Spleen (tissue), 11 donors: ENCODE results near the gene CASTOR2. TPM values are rescaled to one million over a fixed set of nuclear protein-coding genes. Genes with fewer than 3 reads are reported as not detected.

Experiments
- DNase-seq: peaks from one replicate; pipeline ENCODE4 v3.0.0-alpha.2; 2020
- H3K27ac ChIP-seq, 8 donors: fragments of 200-600 bp; sonication (generic) in 7 of 8; 1 replicate in 4 of 8; 2 replicates in 4 of 8; pipeline versions ENCODE4 v1.5.0 to v1.8.0; 2016 to 2021; ENCODE audit warnings: inconsistent platforms in 4 of 8, mild to moderate bottlenecking in 4 of 8, moderate library complexity in 1 of 8
- H3K27me3 ChIP-seq, 7 donors: fragments of 200-600 bp; sonication (generic) in 6 of 7; replicated peaks in 1 of 7; 1 replicate in 4 of 7; 2 replicates in 3 of 7; pipeline versions ENCODE4 v1.5.0 to v1.8.0; 2016 to 2021; ENCODE audit warnings: inconsistent platforms in 3 of 7, mild to moderate bottlenecking in 1 of 7
- H3K36me3 ChIP-seq, 6 donors: fragments of 200-600 bp; sonication (generic) in 5 of 6; 1 replicate in 4 of 6; 2 replicates in 2 of 6; pipeline versions ENCODE4 v1.5.0 to v1.8.0; 2016 to 2021; ENCODE audit warnings: inconsistent platforms in 2 of 6
- H3K4me1 ChIP-seq, 6 donors: fragments of 200-600 bp; sonication (generic) in 5 of 6; 1 replicate in 3 of 6; 2 replicates in 3 of 6; pipeline versions ENCODE4 v1.5.0 to v1.8.0; 2016 to 2021; ENCODE audit warnings: inconsistent platforms in 3 of 6
- H3K4me3 ChIP-seq, 8 donors: fragments of 200-600 bp; sonication (generic) in 7 of 8; 1 replicate in 4 of 8; 2 replicates in 4 of 8; pipeline versions ENCODE4 v1.5.0 to v1.8.0; 2016 to 2021; ENCODE audit warnings: inconsistent platforms in 4 of 8, mild to moderate bottlenecking in 4 of 8, moderate library complexity in 2 of 8
- H3K9me3 ChIP-seq, 8 donors: fragments of 200-600 bp; sonication (generic) in 7 of 8; 1 replicate in 4 of 8; 2 replicates in 4 of 8; pipeline versions ENCODE4 v1.5.0 to v1.8.0; 2016 to 2021; ENCODE audit warnings: inconsistent platforms in 4 of 8
- CTCF ChIP-seq, 11 experiments: fragments of 200-600 bp in 7 of 11; fragments of 450-650 bp in 4 of 11; sonication (generic) in 4 of 11; IDR thresholded peaks in 8 of 11; conservative IDR thresholded peaks in 3 of 11; 1 replicate in 7 of 11; 2 replicates in 4 of 11; pipeline versions ENCODE4 v1.4.0 to v1.8.0; 2016 to 2021; ENCODE audit warnings: antibody characterized with exemption in 11 of 11, inconsistent platforms in 4 of 11, mild to moderate bottlenecking in 1 of 11
- POLR2A ChIP-seq, 3 donors: fragments of 450-650 bp; IDR thresholded peaks; one replicate each; pipeline ENCODE4 v1.5.1; 2017; ENCODE audit warnings: antibody characterized with exemption in 3 of 3, mild to moderate bottlenecking in 1 of 3
- POLR2AphosphoS5 ChIP-seq, 3 donors: sonication (generic); formaldehyde crosslinking; IDR thresholded peaks; one replicate each; pipeline ENCODE4 v1.5.1; 2017; ENCODE audit warnings: antibody characterized with exemption in 3 of 3
- WGBS, 5 donors: extraction: QIAGEN DNeasy Blood & Tissue Kit in 3 of 5; methylation state at CpG; one replicate each; pipeline versions ENCODE4 v1.1.5 to v1.1.7; 2013 to 2018; 5-methylcytosine and 5-hydroxymethylcytosine counted together
- intact Hi-C: fragments of 100-400 bp; cut with DNase I; formaldehyde crosslinking; loops from one replicate; pipeline ENCODE4 v1.15.0; 2023; ENCODE audit warnings: low total_unique reads
- polyA plus RNA-seq, 3 donors: library from polyadenylated mRNA; stranded (reverse); fragments of 200-250 nt; gene quantifications; one replicate each; pipeline ENCODE4 v1.2.1, GENCODE V29; 2013
- total RNA-seq, 7 donors: library from RNA; depleted of rRNA in 3 of 7; stranded (reverse); fragments of >200 nt in 3 of 7; fragmentation: NEBNext Ultra II Directional in 4 of 7; extraction: Animal tissue kit (Norgen Biotek cat#: 25700) in 4 of 7; gene quantifications; one replicate each; pipeline versions ENCODE4 v1.1.0 to v1.2.1, GENCODE V29; 2016 to 2021
- donor health status: healthy with polysubstance abuse.
- donor health status: DM: no; HTN: no; CAD: no; lungs with moderate emphysema.
- donor health status: DM: no; HTN: no; CAD: no.
- donor health status: Bipolar disorder and iron deficiency.
- donor health status: healthy.
- donor health status: DM: no; HTN: no; CAD: no.
- donor health status: DM: yes; HTN: yes; CAD: no.

The CASTOR2 gene
- total and polyA plus RNA-seq, 10 donors = 0.11 to 9.8 (median 5.6) TPM

GRCh38 chr7:75039166-75039565, 74.7 kb downstream of the CASTOR2 start:
- intact Hi-C loops = no loop called here
- Histone ChIP-seq H3K4me3 (no peak overlapping the region), H3K4me1 (no peaks in the 10 kb centered on the region), H3K27ac (no peak overlapping the region), H3K36me3 (peaks cover 0 to 49% (median 29%) of the 10 kb centered on the region in 6 donors), H3K27me3 (no peaks in the 10 kb centered on the region), H3K9me3 (no peaks in the 10 kb centered on the region)
- 87 to 98% (median 94%) methylated on average over 10 of the region's 10 CpGs for WGBS, 5 donors
- DNase-seq = no peak
- no peak for TF ChIP-seq CTCF (IDR thresholded peaks at IDR 0.05 in 8 of 11, conservative IDR thresholded peaks at IDR 0.05 in 3 of 11)
- no peak for TF ChIP-seq POLR2A (IDR thresholded peaks at IDR 0.05)
- no peak for TF ChIP-seq POLR2AphosphoS5 (IDR thresholded peaks at IDR 0.05)

GRCh38 chr7:75039709-75040108, 75.2 kb downstream of the CASTOR2 start:
- peaks cover 0 to 53% (median 30%) of the 10 kb centered on the region in 6 donors for H3K36me3 ChIP-seq
- no peak overlapping the region for H3K27ac ChIP-seq
- intact Hi-C loops = loop anchor here (10.0 kb wide), 1 partner anchor 625 kb away; no protein-coding TSS in a partner anchor
- TF ChIP-seq POLR2A (IDR thresholded peaks at IDR 0.05) (no peak), POLR2AphosphoS5 (IDR thresholded peaks at IDR 0.05) (no peak), CTCF (IDR thresholded peaks at IDR 0.05 in 8 of 11, conservative IDR thresholded peaks at IDR 0.05 in 3 of 11) (no peak)
- no peaks in the 10 kb centered on the region for H3K9me3 ChIP-seq
- no peak overlapping the region for H3K4me3 ChIP-seq
- WGBS, 5 donors = 82 to 92% (median 84%) methylated on average over 11 of the region's 11 CpGs
- no peaks in the 10 kb centered on the region for H3K27me3 ChIP-seq
- H3K4me1 ChIP-seq = no peaks in the 10 kb centered on the region
- DNase-seq = no peak

GRCh38 chr7:75040512-75040911, 76.0 kb downstream of the CASTOR2 start:
- Histone ChIP-seq H3K36me3 (peaks cover 0 to 61% (median 35%) of the 10 kb centered on the region in 6 donors), H3K4me3 (no peak overlapping the region), H3K27me3 (no peaks in the 10 kb centered on the region), H3K4me1 (no peaks in the 10 kb centered on the region), H3K9me3 (no peaks in the 10 kb centered on the region), H3K27ac (no peak overlapping the region)
- DNase-seq = no peak
- no peak for TF ChIP-seq CTCF (IDR thresholded peaks at IDR 0.05 in 8 of 11, conservative IDR thresholded peaks at IDR 0.05 in 3 of 11)
- no peak for TF ChIP-seq POLR2A (IDR thresholded peaks at IDR 0.05)
- no peak for TF ChIP-seq POLR2AphosphoS5 (IDR thresholded peaks at IDR 0.05)
- intact Hi-C loops = loop anchor here (10.0 kb wide), 1 partner anchor 626 kb away; no protein-coding TSS in a partner anchor
- 70 to 86% (median 78%) methylated on average over 10 of the region's 10 CpGs for WGBS, 5 donors

GRCh38 chr7:75042286-75042685, 77.8 kb downstream of the CASTOR2 start:
- intact Hi-C loops = loop anchor here (10.0 kb wide), 1 partner anchor 627 kb away; no protein-coding TSS in a partner anchor
- H3K36me3 ChIP-seq = peaks cover 0 to 79% (median 41%) of the 10 kb centered on the region in 6 donors
- no peak overlapping the region for H3K27ac ChIP-seq
- H3K4me3 ChIP-seq = no peak overlapping the region
- no peaks in the 10 kb centered on the region for H3K9me3 ChIP-seq
- H3K27me3 ChIP-seq = no peaks in the 10 kb centered on the region
- no peaks in the 10 kb centered on the region for H3K4me1 ChIP-seq
- DNase-seq = no peak
- WGBS, 5 donors = 85 to 94% (median 92%) methylated on average over 18 to 19 of the region's 19 CpGs
- no peak for TF ChIP-seq POLR2AphosphoS5 (IDR thresholded peaks at IDR 0.05)
- no peak for TF ChIP-seq POLR2A (IDR thresholded peaks at IDR 0.05)
- no peak for TF ChIP-seq CTCF (IDR thresholded peaks at IDR 0.05 in 8 of 11, conservative IDR thresholded peaks at IDR 0.05 in 3 of 11)
